HCT116 (cell line): ENCODE measurements around the gene MZT2B.
"Not testable (repeated sequence)": the region's sequence is repeated elsewhere in the genome, so short reads cannot be mapped to it uniquely, and the experiment has no call there.

ENCODE experiments used
- CEBPB ChIP-seq: IDR thresholded peaks from 2 replicates; pipeline ENCODE4 v1.6.1; 2012; ENCODE audit warnings: low read depth
- EGR1 ChIP-seq: IDR thresholded peaks from 2 replicates; pipeline ENCODE4 v1.6.1; 2012; ENCODE audit warnings: low read depth
- EZH2 ChIP-seq: fragments of 200-600 bp; sonication (generic); IDR thresholded peaks from 2 replicates; pipeline ENCODE4 v1.6.1; 2017; ENCODE audit warnings: antibody characterized with exemption, mixed run types
- POLR2A ChIP-seq: IDR thresholded peaks from 2 replicates; pipeline ENCODE4 v1.7.0; 2011; ENCODE audit warnings: borderline replicate concordance; ENCODE audit not compliant: insufficient read depth, insufficient read length; ENCODE audit errors: extremely low read depth
- POLR2AphosphoS5 ChIP-seq: IDR thresholded peaks from 2 replicates; pipeline ENCODE4 v1.6.1; 2011; ENCODE audit warnings: mild to moderate bottlenecking, low read depth, low read length, moderate library complexity
- RAD21 ChIP-seq: IDR thresholded peaks from 2 replicates; pipeline ENCODE4 v1.6.1; 2012; ENCODE audit warnings: low read depth, mild to moderate bottlenecking
- SP1 ChIP-seq: IDR thresholded peaks from 2 replicates; pipeline ENCODE4 v1.6.1; 2012; ENCODE audit warnings: low read depth
- TCF7L2 ChIP-seq: IDR thresholded peaks from 2 replicates; pipeline ENCODE4 v1.7.0; 2011; ENCODE audit warnings: borderline replicate concordance, inconsistent platforms; ENCODE audit not compliant: insufficient read depth, insufficient read length; ENCODE audit errors: extremely low read depth
- YY1 ChIP-seq: IDR thresholded peaks from 2 replicates; pipeline ENCODE4 v1.6.1; 2011; ENCODE audit warnings: low read length, low read depth, moderate library complexity, mild to moderate bottlenecking; ENCODE audit not compliant: insufficient replicate concordance; ENCODE audit errors: extremely low read depth
- ZNF274 ChIP-seq: fragments of 200-500 bp; sonication (Bioruptor generic); IDR thresholded peaks from 2 replicates; pipeline ENCODE4 v1.6.1; 2014; ENCODE audit warnings: mild to moderate bottlenecking, low read depth, low read length, inconsistent platforms
- TF ChIP-seq, protein P1 (sequence below): IDR thresholded peaks from 2 replicates; pipeline ENCODE4 v1.6.1; 2012
- TF ChIP-seq, protein P2 (sequence below), 3 experiments: fragments of 200-600 bp in 1 of 3; sonication (generic) in 1 of 3; IDR thresholded peaks in 2 of 3; conservative IDR thresholded peaks in 1 of 3; 2 replicates each; pipeline ENCODE4 v1.5.1; 2012 to 2017; ENCODE audit warnings: low read depth in 2 of 3, low read length in 2 of 3, antibody characterized with exemption in 1 of 3, borderline replicate concordance in 1 of 3, control low read depth in 1 of 3, mild to moderate bottlenecking in 1 of 3, mixed read lengths in 1 of 3, mixed run types in 1 of 3, moderate library complexity in 1 of 3; ENCODE audit not compliant: insufficient read depth in 1 of 3
- TF ChIP-seq, protein P3 (sequence below): IDR thresholded peaks from 2 replicates; pipeline ENCODE4 v1.6.1; 2012
- TF ChIP-seq, protein P4 (sequence below): IDR thresholded peaks from 2 replicates; pipeline ENCODE4 v1.6.1; 2012; ENCODE audit warnings: low read depth

DNA sequence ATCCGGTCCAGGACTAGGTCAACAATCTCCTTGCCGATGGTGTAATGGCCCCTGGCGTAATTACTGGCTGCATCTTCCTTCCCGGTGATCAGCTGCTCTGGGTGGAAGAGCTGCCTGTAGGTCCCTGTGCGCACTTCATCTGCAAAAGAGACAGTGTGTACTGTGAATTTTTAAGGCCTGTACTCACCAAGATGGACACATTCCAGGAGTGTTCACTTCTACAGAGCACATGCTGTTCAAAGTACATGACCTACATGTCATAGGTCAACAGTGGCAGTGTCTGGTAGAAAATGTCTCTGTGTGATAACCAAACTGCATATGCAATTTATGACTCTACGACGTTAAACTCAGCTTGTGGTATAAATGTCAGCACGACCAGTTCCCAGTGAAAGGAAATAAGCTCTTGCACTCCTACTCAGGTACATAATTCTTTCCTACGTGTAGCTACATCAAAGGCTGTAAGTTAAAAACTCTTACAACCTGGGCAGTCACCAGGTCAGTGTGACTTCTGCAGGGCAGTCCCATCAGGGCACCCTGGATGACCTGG, 13.1 kb downstream of the MZT2B start:
- TF ChIP-seq, protein P1, sequence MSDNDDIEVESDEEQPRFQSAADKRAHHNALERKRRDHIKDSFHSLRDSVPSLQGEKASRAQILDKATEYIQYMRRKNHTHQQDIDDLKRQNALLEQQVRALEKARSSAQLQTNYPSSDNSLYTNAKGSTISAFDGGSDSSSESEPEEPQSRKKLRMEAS = not testable (repeated sequence)
- not testable (repeated sequence) for TF ChIP-seq TCF7L2, POLR2AphosphoS5, EGR1, EZH2, CEBPB, POLR2A, YY1, RAD21, SP1, ZNF274
- TF ChIP-seq, protein P2, sequence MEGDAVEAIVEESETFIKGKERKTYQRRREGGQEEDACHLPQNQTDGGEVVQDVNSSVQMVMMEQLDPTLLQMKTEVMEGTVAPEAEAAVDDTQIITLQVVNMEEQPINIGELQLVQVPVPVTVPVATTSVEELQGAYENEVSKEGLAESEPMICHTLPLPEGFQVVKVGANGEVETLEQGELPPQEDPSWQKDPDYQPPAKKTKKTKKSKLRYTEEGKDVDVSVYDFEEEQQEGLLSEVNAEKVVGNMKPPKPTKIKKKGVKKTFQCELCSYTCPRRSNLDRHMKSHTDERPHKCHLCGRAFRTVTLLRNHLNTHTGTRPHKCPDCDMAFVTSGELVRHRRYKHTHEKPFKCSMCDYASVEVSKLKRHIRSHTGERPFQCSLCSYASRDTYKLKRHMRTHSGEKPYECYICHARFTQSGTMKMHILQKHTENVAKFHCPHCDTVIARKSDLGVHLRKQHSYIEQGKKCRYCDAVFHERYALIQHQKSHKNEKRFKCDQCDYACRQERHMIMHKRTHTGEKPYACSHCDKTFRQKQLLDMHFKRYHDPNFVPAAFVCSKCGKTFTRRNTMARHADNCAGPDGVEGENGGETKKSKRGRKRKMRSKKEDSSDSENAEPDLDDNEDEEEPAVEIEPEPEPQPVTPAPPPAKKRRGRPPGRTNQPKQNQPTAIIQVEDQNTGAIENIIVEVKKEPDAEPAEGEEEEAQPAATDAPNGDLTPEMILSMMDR (IDR thresholded peaks at IDR 0.05 in 2 of 3, conservative IDR thresholded peaks at IDR 0.05 in 1 of 3; ENCODE audit: borderline replicate concordance in 1 of 3, insufficient read depth in 1 of 3, low read depth in 2 of 3, low read length in 2 of 3) = not testable (repeated sequence)
- TF ChIP-seq, protein P3, sequence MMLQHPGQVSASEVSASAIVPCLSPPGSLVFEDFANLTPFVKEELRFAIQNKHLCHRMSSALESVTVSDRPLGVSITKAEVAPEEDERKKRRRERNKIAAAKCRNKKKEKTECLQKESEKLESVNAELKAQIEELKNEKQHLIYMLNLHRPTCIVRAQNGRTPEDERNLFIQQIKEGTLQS = not testable (repeated sequence)
- TF ChIP-seq, protein P4, sequence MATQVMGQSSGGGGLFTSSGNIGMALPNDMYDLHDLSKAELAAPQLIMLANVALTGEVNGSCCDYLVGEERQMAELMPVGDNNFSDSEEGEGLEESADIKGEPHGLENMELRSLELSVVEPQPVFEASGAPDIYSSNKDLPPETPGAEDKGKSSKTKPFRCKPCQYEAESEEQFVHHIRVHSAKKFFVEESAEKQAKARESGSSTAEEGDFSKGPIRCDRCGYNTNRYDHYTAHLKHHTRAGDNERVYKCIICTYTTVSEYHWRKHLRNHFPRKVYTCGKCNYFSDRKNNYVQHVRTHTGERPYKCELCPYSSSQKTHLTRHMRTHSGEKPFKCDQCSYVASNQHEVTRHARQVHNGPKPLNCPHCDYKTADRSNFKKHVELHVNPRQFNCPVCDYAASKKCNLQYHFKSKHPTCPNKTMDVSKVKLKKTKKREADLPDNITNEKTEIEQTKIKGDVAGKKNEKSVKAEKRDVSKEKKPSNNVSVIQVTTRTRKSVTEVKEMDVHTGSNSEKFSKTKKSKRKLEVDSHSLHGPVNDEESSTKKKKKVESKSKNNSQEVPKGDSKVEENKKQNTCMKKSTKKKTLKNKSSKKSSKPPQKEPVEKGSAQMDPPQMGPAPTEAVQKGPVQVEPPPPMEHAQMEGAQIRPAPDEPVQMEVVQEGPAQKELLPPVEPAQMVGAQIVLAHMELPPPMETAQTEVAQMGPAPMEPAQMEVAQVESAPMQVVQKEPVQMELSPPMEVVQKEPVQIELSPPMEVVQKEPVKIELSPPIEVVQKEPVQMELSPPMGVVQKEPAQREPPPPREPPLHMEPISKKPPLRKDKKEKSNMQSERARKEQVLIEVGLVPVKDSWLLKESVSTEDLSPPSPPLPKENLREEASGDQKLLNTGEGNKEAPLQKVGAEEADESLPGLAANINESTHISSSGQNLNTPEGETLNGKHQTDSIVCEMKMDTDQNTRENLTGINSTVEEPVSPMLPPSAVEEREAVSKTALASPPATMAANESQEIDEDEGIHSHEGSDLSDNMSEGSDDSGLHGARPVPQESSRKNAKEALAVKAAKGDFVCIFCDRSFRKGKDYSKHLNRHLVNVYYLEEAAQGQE = not testable (repeated sequence)
